Mesangial cell (primary cell): Measurements from ENCODE around the gene ANKRD30B. TPM values are rescaled to one million over a fixed set of nuclear protein-coding genes. Genes with fewer than 3 reads are reported as not detected.

Experiments
- total RNA-seq: library from RNA; depleted of rRNA; stranded (reverse); fragments of >200 nt; gene quantifications from 2 replicates; pipeline ENCODE4 v1.2.3, GENCODE V29; 2015

Gene ANKRD30B, protein sequence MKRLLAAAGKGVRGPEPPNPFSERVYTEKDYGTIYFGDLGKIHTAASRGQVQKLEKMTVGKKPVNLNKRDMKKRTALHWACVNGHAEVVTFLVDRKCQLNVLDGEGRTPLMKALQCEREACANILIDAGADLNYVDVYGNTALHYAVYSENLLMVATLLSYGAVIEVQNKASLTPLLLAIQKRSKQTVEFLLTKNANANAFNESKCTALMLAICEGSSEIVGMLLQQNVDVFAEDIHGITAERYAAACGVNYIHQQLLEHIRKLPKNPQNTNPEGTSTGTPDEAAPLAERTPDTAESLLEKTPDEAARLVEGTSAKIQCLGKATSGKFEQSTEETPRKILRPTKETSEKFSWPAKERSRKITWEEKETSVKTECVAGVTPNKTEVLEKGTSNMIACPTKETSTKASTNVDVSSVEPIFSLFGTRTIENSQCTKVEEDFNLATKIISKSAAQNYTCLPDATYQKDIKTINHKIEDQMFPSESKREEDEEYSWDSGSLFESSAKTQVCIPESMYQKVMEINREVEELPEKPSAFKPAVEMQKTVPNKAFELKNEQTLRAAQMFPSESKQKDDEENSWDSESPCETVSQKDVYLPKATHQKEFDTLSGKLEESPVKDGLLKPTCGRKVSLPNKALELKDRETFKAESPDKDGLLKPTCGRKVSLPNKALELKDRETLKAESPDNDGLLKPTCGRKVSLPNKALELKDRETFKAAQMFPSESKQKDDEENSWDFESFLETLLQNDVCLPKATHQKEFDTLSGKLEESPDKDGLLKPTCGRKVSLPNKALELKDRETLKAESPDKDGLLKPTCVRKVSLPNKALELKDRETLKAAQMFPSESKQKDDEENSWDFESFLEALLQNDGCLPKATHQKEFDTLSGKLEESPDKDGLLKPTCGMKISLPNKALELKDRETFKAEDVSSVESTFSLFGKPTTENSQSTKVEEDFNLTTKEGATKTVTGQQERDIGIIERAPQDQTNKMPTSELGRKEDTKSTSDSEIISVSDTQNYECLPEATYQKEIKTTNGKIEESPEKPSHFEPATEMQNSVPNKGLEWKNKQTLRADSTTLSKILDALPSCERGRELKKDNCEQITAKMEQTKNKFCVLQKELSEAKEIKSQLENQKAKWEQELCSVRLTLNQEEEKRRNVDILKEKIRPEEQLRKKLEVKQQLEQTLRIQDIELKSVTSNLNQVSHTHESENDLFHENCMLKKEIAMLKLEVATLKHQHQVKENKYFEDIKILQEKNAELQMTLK (N-terminal part only)
- under 0.01 TPM in 1 of 2 replicates, not detected in the other for total RNA-seq

DNA sequence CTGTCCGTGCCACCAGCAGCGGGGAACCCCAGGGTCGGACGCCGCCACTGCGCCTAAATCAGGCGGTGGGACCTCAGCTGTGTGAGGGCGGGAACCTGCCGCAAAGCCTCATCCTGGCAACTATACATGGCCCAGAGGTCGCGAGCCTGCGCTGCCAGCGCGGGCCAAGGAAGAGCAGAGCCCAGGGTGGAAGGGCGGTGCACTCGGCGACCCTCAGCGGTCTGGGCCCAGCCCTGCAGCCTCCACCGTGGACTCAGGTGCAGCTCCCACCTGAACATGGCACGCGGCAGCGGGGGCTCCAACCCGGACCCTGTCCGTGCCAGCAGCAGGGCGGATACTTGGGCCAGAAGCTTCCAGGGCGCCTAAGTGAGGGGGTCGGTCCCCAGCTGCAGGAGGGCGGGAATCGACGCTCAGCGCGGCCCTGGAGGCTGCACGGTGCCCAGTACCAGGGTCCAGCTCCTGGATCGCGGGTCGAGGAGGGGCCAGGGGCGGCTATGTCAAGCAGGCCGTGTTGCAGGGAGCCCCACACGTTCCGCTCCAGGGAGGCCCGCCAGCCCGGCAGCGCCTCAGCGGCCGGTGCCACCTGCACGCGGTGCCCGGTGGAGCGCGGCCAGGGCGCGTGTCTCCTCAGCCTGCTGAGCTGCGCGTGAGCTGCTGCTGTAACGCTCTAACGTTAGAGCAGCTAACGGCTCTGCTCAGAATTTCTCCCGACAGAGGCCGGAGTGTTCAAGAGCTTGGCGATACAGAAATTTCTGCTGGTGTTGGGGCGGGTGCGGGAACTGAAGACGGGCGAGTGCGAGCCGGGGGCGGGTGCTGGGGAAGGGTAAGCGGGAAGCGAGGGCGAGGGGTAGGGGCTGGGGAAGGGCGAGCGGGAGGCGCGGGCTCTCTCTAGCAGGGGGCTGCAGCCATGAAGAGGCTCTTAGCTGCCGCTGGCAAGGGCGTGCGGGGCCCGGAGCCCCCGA, at the start of gene ANKRD30B:
TSS of gene ANKRD30B (plus strand) at position 660 of the 962 bp plus-strand sequence. CDS start at position 908, 248 bp downstream.

Other genes starting within 250 kb of the ANKRD30B start
- gene POTEC, start 204.6 kb upstream of the ANKRD30B start, total RNA-seq: not detected in 2 replicates